ENCODE measurements around the gene CMAS. TPM values are rescaled to one million over a fixed set of nuclear protein-coding genes. Genes with fewer than 3 reads are reported as not detected.
"Not testable (repeated sequence)": the region's sequence is repeated elsewhere in the genome, so short reads cannot be mapped to it uniquely, and the experiment has no call there.

CMAS gene
- total and polyA plus RNA-seq, 2 experiments from 2014 or later, result 61.2 to 118 TPM

DNA sequence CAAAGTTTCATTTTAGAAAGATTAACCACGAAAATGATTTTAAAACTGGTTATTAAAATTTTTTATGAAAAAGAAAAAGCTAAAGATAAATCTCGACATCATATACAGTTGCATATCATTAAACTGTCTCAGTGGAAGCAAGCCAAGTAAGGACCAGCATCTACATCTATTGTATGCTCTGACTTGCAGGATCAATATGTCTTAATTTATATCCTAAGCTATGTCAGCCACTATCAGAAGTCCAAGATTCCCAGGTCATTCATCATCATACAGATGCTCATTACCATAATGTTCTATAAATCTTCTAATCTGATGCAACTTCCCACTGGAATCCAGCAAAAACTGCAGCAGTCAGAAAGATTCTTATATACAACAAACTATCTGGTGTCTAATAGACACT, 43.5 kb downstream of the CMAS start:
- no peaks in the 10 kb centered on the region; the same call in 1 of the 2 replicates for H4K20me1 ChIP-seq (replicated peaks; ENCODE audit: insufficient read depth)
- peaks cover 6% of the 10 kb centered on the region; the same call in 2 of the 3 replicates for H3K4me1 Mint-ChIP-seq
- no peaks in the 10 kb centered on the region for H3K4me1 ChIP-seq (ENCODE audit: insufficient read depth)

DNA sequence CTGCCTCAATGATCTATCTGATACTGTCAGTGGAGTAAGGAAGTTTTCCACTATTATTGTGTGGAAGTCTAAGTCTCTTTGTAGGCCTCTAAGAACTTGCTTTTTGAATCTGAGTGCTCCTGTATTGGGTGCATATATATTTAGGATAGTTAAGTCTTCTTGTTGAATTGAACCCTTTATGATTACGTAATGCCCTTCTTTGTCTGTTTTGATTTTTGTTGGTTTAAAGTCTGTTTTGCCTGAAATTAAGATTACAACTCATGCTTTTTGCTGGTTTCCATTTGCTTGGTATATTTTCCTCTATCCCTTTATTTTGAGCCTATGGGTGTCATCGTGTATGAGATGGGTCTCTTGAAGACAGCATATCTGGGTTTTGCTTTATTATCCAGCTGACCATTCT, 53.0 kb downstream of the CMAS start:
- H3K79me2 ChIP-seq (replicated peaks; ENCODE audit: insufficient read depth); H3K27ac ChIP-seq (ENCODE audit: low read depth); H3K27me3 Mint-ChIP-seq (ENCODE audit: insufficient read depth, low read depth, poor library complexity); H3K9me3 Mint-ChIP-seq; H2AFZ ChIP-seq; H3K4me3 Mint-ChIP-seq; H3K4me2 ChIP-seq; H3K27me3 ChIP-seq (ENCODE audit: insufficient read depth); H3K4me3 ChIP-seq; H4K20me1 ChIP-seq (replicated peaks; ENCODE audit: insufficient read depth); ATAC-seq; H3K27ac Mint-ChIP-seq; H3K36me3 ChIP-seq (ENCODE audit: insufficient read depth); H3K4me1 ChIP-seq (ENCODE audit: insufficient read depth); H3K36me3 Mint-ChIP-seq (ENCODE audit: low read depth); H3K4me1 Mint-ChIP-seq; DNase-seq (ENCODE audit: low spot score); H3F3A ChIP-seq (replicated peaks; ENCODE audit: low read depth); H3K9me2 ChIP-seq (ENCODE audit: insufficient read depth): not testable (repeated sequence)

More for the DNA sequence above, 43.5 kb downstream of the CMAS start:
- TF ChIP-seq, protein P1, sequence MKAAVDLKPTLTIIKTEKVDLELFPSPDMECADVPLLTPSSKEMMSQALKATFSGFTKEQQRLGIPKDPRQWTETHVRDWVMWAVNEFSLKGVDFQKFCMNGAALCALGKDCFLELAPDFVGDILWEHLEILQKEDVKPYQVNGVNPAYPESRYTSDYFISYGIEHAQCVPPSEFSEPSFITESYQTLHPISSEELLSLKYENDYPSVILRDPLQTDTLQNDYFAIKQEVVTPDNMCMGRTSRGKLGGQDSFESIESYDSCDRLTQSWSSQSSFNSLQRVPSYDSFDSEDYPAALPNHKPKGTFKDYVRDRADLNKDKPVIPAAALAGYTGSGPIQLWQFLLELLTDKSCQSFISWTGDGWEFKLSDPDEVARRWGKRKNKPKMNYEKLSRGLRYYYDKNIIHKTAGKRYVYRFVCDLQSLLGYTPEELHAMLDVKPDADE (IDR thresholded peaks at IDR 0.05), result no peak
- TF ChIP-seq EZH2 (IDR thresholded peaks at IDR 0.05; ENCODE audit: low read depth, unreplicated experiment), result no peak
- TF ChIP-seq, protein P2, sequence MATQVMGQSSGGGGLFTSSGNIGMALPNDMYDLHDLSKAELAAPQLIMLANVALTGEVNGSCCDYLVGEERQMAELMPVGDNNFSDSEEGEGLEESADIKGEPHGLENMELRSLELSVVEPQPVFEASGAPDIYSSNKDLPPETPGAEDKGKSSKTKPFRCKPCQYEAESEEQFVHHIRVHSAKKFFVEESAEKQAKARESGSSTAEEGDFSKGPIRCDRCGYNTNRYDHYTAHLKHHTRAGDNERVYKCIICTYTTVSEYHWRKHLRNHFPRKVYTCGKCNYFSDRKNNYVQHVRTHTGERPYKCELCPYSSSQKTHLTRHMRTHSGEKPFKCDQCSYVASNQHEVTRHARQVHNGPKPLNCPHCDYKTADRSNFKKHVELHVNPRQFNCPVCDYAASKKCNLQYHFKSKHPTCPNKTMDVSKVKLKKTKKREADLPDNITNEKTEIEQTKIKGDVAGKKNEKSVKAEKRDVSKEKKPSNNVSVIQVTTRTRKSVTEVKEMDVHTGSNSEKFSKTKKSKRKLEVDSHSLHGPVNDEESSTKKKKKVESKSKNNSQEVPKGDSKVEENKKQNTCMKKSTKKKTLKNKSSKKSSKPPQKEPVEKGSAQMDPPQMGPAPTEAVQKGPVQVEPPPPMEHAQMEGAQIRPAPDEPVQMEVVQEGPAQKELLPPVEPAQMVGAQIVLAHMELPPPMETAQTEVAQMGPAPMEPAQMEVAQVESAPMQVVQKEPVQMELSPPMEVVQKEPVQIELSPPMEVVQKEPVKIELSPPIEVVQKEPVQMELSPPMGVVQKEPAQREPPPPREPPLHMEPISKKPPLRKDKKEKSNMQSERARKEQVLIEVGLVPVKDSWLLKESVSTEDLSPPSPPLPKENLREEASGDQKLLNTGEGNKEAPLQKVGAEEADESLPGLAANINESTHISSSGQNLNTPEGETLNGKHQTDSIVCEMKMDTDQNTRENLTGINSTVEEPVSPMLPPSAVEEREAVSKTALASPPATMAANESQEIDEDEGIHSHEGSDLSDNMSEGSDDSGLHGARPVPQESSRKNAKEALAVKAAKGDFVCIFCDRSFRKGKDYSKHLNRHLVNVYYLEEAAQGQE (IDR thresholded peaks at IDR 0.05; ENCODE audit: unreplicated experiment), result no peak
- no peak for TF ChIP-seq STAT1 (IDR thresholded peaks at IDR 0.05; ENCODE audit: unreplicated experiment)
- no peak for TF ChIP-seq CREB1 (CRISPR knock-in tag; IDR thresholded peaks at IDR 0.05; ENCODE audit: low read depth)
- H3K9me2 ChIP-seq (ENCODE audit: insufficient read depth), result no peaks in the 10 kb centered on the region
- no peaks in the 10 kb centered on the region for H3K36me3 Mint-ChIP-seq (ENCODE audit: low read depth)
- no peak overlapping the region for H3K4me3 Mint-ChIP-seq
- DNase-seq (ENCODE audit: low spot score) (no peak), ATAC-seq (no peak)
- H3K36me3 ChIP-seq (ENCODE audit: insufficient read depth), result no peaks in the 10 kb centered on the region
- no peak overlapping the region for H3K4me2 ChIP-seq
- no peak overlapping the region for H3K27ac Mint-ChIP-seq
- peaks cover 2% of the 10 kb centered on the region for H3K27me3 Mint-ChIP-seq (ENCODE audit: insufficient read depth, low read depth, poor library complexity)
- H2AFZ ChIP-seq, result no peak overlapping the region
- H3K79me2 ChIP-seq (replicated peaks; ENCODE audit: insufficient read depth), result no peaks in the 10 kb centered on the region
- H3K9me3 Mint-ChIP-seq, result no peaks in the 10 kb centered on the region
- H3K27ac ChIP-seq (ENCODE audit: low read depth), result no peak overlapping the region
- H3K27me3 ChIP-seq (ENCODE audit: insufficient read depth), result no peaks in the 10 kb centered on the region
- H3F3A ChIP-seq (replicated peaks; ENCODE audit: low read depth), result no peaks in the 10 kb centered on the region
- H3K4me3 ChIP-seq, result no peak overlapping the region

All from GM23338 (cell line).